Tibial nerve (tissue), 4 donors: Measurements from ENCODE around the gene TUBB2B.

Experiments used
- EP300 ChIP-seq, 2 donors: sonication (generic); formaldehyde crosslinking; IDR thresholded peaks; one replicate each; pipeline ENCODE4 v1.6.1; 2017; ENCODE audit warnings: antibody characterized with exemption in 2 of 2, mild to moderate bottlenecking in 1 of 2
- TF ChIP-seq, protein P1 (sequence below), 5 experiments: fragments of 200-600 bp in 3 of 5; fragments of 450-650 bp in 2 of 5; sonication (generic) in 3 of 5; IDR thresholded peaks; one replicate each; pipeline ENCODE4 v1.5.1; 2016 to 2019; ENCODE audit warnings: antibody characterized with exemption in 5 of 5, mild to moderate bottlenecking in 3 of 5, moderate library complexity in 2 of 5

GRCh38 chr6:3206339-3207015, 21.0 kb downstream of the TUBB2B start:
- no peak for TF ChIP-seq EP300 (IDR thresholded peaks at IDR 0.05)
- TF ChIP-seq, protein P1, sequence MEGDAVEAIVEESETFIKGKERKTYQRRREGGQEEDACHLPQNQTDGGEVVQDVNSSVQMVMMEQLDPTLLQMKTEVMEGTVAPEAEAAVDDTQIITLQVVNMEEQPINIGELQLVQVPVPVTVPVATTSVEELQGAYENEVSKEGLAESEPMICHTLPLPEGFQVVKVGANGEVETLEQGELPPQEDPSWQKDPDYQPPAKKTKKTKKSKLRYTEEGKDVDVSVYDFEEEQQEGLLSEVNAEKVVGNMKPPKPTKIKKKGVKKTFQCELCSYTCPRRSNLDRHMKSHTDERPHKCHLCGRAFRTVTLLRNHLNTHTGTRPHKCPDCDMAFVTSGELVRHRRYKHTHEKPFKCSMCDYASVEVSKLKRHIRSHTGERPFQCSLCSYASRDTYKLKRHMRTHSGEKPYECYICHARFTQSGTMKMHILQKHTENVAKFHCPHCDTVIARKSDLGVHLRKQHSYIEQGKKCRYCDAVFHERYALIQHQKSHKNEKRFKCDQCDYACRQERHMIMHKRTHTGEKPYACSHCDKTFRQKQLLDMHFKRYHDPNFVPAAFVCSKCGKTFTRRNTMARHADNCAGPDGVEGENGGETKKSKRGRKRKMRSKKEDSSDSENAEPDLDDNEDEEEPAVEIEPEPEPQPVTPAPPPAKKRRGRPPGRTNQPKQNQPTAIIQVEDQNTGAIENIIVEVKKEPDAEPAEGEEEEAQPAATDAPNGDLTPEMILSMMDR (IDR thresholded peaks at IDR 0.05), result no peak
